ENCODE measurements around the gene GNRH2. TPM values are rescaled to one million over a fixed set of nuclear protein-coding genes. Genes with fewer than 3 reads are reported as not detected.

GNRH2 gene
- total and polyA plus RNA-seq, 7 donors = 0.39 TPM; not detected in 6

DNA sequence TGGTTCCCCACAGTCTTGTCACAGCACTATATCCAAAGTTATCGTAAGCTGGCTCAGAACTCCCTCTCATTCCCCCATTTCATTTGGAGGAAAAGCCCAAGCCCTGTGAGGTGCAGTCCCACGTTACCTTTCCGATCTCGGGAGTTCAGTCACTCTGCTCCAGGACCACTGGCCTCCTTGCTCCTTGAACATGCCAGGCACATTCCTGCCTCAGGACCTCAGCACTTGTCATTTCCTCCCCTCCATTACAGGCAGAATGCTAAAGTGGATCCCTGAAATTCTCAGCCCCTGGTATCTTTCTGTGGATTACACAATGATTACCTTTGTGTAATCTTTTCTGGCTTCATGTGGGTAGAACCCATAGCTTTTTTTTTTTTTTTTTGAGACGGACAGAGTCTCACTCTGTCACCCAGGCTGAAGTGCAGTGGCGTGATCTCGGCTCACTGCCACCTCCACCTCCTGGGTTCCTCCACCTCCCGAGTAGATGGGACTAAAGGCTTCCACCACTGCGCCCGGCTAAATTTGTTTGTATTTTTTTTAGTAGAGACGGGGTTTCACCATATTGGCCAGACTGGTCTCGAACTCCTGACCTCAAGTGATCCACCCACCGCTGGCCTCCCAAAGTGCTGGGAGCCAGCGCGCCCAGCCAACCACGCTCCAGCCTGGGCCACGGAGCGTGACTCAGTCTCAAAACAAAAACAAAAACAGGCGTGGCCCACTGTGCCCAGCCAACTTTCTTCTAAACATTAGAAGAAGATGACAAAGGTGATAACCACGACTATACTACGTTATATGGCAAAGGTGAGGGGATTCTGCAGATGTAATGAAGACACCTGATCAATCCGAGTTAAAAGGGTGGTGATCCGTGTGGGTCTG, 24.0 kb downstream of the GNRH2 start:
- Histone ChIP-seq H3K36me3 (ENCODE audit: insufficient read depth in 1 of 2, low read depth in 1 of 2) (no peaks in the 10 kb centered on the region), H3K27ac (no peak overlapping the region), H3K4me1 (peaks cover 2% of the 10 kb centered on the region), H3K27me3 (ENCODE audit: insufficient read depth in 3 of 3, low read length in 2 of 3) (peaks cover 0 to 13% (median 6%) of the 10 kb centered on the region in 3 donors), H3K4me3 (no peak overlapping the region), H3K9me3 (no peaks in the 10 kb centered on the region)
- no peak for TF ChIP-seq CTCF (IDR thresholded peaks at IDR 0.05)
- no peak for DNase-seq
- no peak for ATAC-seq
- intact Hi-C loops (cut with DNase I) = loop anchor here in 1 of 2 donors (5.0 kb wide), 1 partner anchor 45 kb away; no protein-coding TSS in a partner anchor
- 75 to 80% (median 76%) methylated on average over 23 of the region's 23 CpGs for WGBS, 3 donors

DNA sequence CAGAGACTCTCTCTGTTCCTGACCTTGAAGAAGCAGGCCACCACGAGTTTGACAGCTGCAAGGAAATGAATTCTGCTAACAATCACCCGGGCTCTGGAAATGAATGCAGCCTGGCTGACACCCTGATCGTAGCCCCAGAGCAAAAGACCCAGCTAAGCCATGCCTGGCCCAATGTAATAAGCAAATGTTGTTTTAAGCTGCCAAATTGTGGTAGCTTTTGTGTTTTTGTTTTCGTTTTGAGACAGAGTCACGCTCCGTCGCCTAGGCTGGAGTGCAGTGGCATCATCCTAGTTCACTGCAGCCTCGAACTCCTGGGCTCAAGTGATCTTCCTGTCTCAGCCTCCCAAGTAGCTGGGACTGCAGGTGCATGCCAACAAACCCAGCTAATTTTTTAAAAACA, 24.7 kb downstream of the GNRH2 start:
- WGBS, 3 donors = 47 to 56% (median 48%) methylated on average over 8 of the region's 8 CpGs
- Histone ChIP-seq H3K4me1 (peaks cover 2% of the 10 kb centered on the region), H3K27me3 (ENCODE audit: insufficient read depth in 3 of 3, low read length in 2 of 3) (peaks cover 0 to 16% (median 6%) of the 10 kb centered on the region in 3 donors), H3K9me3 (no peaks in the 10 kb centered on the region), H3K36me3 (ENCODE audit: insufficient read depth in 1 of 2, low read depth in 1 of 2) (no peaks in the 10 kb centered on the region), H3K27ac (no peak overlapping the region), H3K4me3 (no peak overlapping the region)
- no peak for TF ChIP-seq CTCF (IDR thresholded peaks at IDR 0.05)
- ATAC-seq = no peak
- intact Hi-C loops (cut with DNase I) = loop anchor here in 1 of 2 donors (5.0 kb wide), 1 partner anchor 44 kb away; no protein-coding TSS in a partner anchor
- DNase-seq = no peak

- TF ChIP-seq CTCF (IDR thresholded peaks at IDR 0.05) = peak; percentile 43
- peak; percentile 71 to 79 (median 76) for ATAC-seq
- 63 to 80% (median 76%) methylated on average over 8 of the region's 8 CpGs for WGBS, 3 donors
These were observed 25.8 kb downstream of the GNRH2 start for GRCh38 chr20:3068986-3069900.

DNA sequence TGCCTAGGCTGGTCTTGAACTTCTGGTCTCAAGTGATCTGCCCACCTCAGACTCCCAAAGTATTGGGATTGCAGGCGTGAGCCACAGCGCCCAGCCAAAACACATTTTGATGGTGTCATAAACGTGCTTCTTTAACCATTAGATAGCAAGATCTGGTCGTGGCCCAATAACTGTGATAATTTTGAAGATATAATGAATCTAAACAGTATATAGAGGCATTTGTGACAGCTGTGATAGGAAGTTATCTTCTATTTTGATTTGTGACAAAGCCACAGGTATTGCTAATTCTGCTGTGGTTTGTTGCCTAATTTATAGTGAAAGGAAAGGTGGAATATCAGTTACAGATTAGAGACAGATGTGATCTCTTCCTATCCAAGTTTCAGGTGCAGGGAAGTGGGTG, 27.3 kb downstream of the GNRH2 start:
- Histone ChIP-seq H3K4me3 (no peak overlapping the region), H3K9me3 (no peaks in the 10 kb centered on the region), H3K27me3 (ENCODE audit: insufficient read depth in 3 of 3, low read length in 2 of 3) (peaks cover 0 to 16% (median 6%) of the 10 kb centered on the region in 3 donors), H3K36me3 (ENCODE audit: insufficient read depth in 1 of 2, low read depth in 1 of 2) (no peaks in the 10 kb centered on the region), H3K27ac (no peak overlapping the region), H3K4me1 (peaks cover 2% of the 10 kb centered on the region)
- no peak for TF ChIP-seq CTCF (IDR thresholded peaks at IDR 0.05)
- ATAC-seq = no peak
- DNase-seq = no peak
- intact Hi-C loops (cut with DNase I) = no loop called here
- WGBS, 3 donors = 89 to 92% (median 92%) methylated on average over 4 of the region's 4 CpGs

More at GRCh38 chr20:3068986-3069900, 25.8 kb downstream of the GNRH2 start:
- intact Hi-C loops (cut with DNase I) = loop anchor here in 1 of 2 donors (5.0 kb wide), 1 partner anchor 43 kb away; no protein-coding TSS in a partner anchor
- peaks cover 2% of the 10 kb centered on the region for H3K4me1 ChIP-seq
- H3K9me3 ChIP-seq = no peaks in the 10 kb centered on the region
- H3K27ac ChIP-seq = no peak overlapping the region
- H3K27me3 ChIP-seq (ENCODE audit: insufficient read depth in 3 of 3, low read length in 2 of 3) = peaks cover 0 to 16% (median 6%) of the 10 kb centered on the region in 3 donors
- DNase-seq = no peak
- H3K4me3 ChIP-seq = no peak overlapping the region
- no peaks in the 10 kb centered on the region for H3K36me3 ChIP-seq (ENCODE audit: insufficient read depth in 1 of 2, low read depth in 1 of 2)

Data from psoas muscle (tissue), 8 donors.